HG02678 (cell line): ENCODE results near the gene AUTS2.
A peak's percentile ranks its signal among the peaks of the same experiment; 100 is the strongest.

Experiments used
- ATAC-seq: cut with Tn5 transposase; IDR thresholded peaks from one replicate; pipeline ENCODE4 v1.9.1; 2021; ENCODE audit warnings: mild to moderate bottlenecking, moderate library complexity; ENCODE audit not compliant: unreplicated experiment

AUTS2 gene

GRCh38 chr7:69749994-69750393 is 151.7 kb downstream of the AUTS2 start:
- ATAC-seq = no peak

DNA sequence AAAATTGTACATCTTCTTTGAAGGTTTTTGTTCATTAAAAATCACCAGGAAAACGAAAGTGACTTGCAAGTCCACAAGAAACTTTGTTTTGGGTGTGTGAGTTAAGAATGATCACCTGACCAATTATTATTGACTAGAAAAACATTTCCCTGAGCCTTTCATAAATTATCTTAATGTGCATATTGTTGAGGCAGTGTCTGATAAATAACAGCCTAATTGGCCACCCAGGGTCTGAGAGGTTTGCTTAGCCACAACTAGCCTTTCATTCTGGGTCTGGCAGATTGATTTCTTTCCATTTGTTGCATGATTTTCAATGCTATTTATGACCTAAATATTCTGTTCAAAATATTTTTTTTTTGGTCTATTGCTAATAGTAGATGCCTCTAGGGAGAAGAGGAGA is 152.8 kb downstream of the AUTS2 start:
- ATAC-seq = no peak

DNA sequence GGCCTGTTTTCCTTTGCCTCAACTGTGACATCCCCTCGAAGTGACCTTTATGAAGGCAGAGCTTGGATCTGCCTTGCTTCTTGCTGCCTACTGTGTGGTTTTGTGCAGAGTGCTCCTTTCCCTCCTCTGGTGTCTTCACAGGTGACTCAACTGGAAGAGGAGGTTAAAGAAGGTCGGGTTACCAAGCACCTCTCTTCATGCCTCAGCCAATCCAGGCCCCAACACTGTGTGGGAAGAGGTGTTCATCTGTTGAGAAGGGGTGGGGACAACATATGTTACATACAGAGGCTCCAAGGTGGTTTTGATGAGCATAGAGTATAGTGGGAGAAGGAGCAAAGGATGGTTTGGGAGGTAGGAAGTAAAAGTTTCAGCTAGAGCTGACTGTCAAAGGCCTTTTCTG is 155.7 kb downstream of the AUTS2 start:
- no peak for ATAC-seq

DNA sequence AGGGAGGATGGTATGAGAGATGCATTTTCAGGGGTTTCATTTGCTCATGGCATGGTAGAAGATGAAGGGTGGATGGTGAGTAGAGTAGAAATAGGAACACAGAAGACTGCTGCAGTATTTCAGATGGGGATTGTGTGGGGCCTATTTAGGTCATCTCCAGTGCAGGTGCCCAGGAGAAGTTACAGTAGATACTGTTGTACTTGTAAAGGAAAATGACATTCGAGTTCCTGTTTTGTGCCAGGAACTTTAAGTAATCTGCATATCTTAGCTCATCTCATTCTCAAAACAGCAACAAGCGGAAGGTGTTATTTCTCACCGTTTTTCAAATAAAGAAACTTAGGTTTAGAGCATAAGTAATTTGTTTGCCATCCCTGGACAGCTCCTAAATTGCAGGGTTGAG is 156.2 kb downstream of the AUTS2 start:
- ATAC-seq = no peak

GRCh38 chr7:69756235-69756634 is 158.0 kb downstream of the AUTS2 start:
- no peak for ATAC-seq

DNA sequence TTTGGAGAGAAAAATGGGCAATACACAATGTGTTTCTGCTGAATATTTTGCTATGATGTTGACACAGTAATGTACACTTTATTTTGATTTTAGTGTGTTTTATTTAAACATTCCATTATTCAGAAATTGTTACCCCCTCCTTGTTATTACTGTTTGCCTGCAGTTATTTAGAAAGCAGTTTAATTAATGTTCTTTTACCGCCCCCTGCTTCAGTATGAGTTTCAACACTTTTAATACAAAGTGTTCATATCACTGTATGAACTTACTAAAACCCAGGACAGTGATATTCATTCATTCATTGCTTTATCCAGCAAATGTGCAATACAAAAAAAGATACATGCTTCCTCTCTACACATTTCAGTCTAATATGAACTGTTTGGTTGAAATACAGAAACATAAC is 159.3 kb downstream of the AUTS2 start:
- no peak for ATAC-seq

DNA sequence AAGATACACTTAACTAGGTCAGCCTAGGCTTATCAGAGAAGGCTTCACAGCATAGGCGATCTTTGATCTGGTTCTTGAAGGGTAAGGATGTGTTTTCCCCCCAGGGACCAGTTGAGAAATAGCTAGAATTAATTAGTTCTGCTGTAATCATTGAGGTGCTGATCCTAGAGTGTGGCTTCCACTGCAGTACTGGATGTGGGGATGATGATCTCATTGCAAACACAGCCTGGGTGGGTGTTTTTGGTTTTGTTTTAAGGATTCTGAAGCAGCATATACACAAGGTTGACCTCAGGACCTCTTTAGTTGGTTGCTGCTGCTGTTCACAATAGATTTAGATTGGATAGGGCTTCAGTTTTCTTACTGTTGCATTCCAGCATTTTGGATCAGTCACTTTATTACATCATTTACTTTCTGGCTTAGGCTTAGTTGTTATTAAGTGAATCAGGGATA is 159.7 kb downstream of the AUTS2 start:
- no peak for ATAC-seq

GRCh38 chr7:69759373-69759772 is 161.1 kb downstream of the AUTS2 start:
- ATAC-seq = no peak

DNA sequence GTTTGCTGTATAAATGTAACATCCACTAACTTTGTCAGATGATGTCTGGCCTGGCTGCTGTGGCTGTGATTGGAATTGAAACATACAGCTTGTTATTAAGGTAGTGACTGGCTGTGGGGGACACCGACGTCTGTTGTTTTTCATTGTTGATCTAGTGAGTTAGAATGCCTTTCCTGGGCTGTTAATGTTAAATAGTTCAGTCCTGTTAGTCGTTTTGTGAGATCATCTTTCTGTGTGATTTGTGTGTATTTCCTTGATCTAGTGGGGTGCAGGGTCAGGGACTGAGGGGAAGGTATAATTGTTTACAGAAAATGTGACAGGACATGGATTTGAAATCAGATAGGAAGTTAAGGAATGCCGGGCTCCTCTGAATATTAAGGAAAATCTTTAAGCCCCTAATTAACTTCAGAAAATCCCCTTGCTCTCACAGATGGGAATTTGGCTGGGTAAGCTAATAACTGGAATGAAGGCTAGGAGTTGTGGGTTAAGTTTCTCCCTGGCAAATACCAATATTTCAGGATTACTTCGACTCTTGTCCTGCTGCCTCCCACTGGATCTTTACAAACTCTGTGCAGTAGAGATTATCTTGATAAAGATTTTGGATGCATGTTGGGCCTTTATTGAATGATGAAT is 163.1 kb downstream of the AUTS2 start:
- no peak for ATAC-seq

DNA sequence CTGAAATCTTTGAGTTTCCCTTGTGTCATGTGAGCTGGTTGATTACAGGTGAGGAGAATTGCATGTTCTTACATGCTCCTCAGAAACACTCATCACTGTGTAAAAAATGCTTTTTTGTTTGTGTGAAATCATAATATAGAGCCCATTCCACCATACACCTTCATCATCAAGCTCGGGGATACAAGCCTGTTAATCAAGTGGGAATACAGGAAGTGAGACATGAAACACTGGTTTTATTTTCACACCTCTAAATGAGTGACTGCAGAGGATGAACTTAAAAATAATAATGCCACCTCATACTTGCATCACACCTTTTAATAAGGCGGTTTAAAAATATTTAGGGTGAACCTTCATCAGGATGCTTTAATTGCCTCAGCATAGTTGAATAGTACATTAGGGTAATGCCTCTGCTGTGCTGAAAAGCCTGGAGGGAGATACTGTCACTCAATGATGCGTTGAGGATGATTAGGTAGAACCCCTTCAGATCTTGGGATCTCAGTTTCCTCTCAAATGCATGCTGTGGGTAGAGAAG is 164.6 kb downstream of the AUTS2 start:
- ATAC-seq = no peak

DNA sequence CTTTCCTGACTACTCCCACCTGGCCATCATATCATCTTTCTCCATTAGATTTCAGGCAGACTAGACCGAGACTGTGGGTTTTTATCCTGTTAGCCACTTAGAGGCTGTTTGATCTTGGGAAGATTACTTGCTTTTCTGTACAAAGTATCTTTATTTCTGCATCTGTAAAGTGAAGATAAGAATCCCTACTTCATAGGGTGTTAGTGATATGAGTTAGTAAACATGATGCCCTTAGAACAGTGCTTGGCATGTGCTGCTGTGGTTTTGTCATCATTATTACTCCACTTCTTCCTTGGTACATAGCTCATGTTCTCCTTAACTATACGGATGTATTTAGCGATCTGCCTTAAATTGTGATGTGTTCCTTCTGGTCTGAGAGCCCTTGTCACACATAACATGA is 165.2 kb downstream of the AUTS2 start:
- ATAC-seq = no peak

DNA sequence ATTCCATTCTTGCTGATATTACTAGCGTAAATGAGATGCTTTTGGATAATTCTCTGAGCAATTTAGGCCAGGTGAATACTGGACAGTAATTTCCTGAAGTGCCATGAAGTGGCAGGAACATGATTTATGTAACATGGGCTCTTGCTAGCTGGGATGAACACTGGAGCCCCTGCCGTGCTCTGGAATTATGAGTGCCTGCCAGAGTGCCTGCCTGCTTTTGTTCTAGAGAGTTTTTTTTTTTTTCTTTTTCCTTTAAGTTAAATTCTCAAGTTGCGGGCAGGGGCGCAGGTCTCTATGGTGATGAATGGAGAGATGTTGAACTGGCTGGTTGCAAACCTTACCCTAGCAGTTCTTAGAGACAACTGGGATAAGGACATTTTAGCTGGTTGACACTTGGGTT is 165.9 kb downstream of the AUTS2 start:
- no peak for ATAC-seq

DNA sequence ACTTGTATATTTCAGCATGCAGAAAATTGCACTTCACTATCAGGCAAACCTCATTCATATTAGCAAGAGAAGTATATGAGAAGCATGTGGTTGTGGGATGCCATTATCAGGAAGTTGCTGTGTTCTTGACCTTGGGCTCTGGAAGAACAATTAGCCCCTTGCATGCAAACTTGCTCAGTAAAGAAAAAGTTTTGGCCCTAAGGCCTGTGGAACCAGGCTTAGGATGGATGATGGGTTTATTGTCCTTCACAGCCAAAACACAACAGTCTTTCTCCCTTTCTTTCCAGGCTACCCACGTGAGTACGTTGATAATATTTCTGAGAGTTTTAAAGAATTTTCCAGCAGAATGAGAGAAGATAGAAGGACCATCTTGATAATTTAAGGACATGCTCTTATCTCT is 166.4 kb downstream of the AUTS2 start:
- no peak for ATAC-seq

DNA sequence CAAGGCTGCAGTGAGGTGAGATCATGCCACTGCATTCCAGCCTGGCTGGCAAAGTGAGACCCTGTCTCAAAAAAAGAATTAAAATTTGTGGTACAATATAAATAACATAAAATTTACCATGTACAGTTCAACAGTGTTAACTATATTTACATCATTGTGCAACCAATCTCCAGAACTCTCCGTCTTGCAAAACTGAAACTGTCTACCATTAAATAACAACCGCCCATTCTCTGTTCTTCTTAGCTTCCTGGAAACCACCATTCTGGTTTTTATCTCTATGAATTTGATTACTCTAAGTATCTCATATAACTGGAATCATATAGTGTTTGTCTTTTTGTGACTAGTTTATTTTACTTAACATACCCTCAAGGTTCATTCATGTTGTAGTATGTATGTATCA is 167.6 kb downstream of the AUTS2 start:
- peak; percentile 49 for ATAC-seq

GRCh38 chr7:69768986-69769595 is 170.8 kb downstream of the AUTS2 start:
- no peak for ATAC-seq

DNA sequence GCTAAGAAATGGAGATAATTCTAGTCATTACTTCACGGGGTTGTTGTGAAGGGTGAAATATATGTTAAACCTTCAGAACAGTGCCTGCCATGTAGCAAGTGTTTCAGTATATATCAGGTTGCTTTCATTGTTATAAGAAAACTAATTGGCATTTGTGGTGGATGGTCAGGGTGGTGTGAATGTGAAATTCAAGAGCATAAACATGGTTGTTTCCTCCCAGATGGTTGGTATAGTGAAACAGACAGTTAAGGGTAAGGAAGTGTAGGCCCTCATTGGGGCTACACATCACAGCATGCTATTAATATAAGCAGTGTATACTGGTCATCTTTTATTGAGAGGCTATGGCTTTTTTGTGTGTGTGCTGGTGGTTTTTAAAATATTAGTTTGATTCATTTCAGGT is 171.6 kb downstream of the AUTS2 start:
- no peak for ATAC-seq

- no peak for ATAC-seq
Measured at GRCh38 chr7:69770613-69771012, 172.3 kb downstream of the AUTS2 start.

DNA sequence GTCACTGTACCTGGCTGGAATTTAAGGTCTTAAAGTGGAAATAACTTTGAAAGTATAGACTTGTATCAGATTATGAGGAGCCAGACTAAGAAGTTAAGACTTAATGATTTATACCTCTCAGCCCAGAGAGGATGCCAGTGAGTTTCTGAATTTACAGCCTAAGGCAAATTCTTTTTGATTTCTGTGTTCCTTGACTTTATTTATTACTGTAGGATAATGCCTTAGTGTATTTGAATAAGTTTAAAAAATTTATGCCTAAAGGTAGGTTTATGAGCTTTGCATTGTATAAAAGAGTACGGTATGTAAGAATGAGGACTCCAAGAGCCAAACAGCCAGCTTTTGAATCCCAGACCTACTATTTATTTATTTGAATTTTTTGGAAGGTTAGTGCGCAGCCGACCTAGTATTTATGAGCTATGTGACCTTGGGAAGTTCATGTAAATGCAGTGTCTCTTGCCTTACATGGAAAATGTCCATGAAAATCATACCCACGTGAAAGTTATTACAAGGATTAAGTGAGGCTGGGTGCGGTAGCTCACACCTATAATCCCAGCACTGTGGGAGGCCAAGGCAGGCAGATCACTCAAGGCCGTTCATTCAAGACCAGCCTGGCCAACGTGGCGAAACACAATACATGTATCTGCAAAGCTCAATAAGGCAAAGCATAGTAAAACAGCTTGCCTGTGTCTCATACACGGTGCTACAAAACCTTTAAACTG is 174.6 kb downstream of the AUTS2 start:
- no peak for ATAC-seq

- ATAC-seq = no peak
Measured at GRCh38 chr7:69773535-69774225, 175.4 kb downstream of the AUTS2 start.

DNA sequence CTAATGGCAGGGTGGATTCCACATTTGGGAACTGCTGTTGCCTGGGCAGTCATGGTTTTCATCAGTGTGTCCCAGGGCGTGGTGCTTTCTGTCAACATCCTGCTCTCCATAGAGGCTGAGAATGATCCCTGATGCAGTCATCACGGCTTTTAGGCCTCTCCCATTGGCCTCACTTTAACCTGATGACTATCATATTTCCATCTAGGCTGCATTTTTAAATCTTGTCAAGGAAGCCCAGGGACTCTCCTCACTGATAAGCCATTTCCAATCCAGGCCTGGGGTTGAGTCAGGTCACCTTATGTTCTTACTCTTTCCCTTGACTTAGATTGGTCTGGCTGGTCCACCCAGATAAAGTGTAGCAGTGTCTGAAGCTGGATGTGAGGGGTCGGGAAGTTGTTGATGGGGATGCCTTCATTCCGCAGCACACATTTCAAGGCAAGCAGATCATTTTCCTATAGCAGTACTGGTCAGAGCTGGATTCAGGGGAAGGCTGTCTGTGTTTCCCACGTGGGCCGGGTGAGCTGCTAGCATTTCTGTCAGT is 177.0 kb downstream of the AUTS2 start:
- ATAC-seq = no peak

GRCh38 chr7:69776611-69777010 is 178.3 kb downstream of the AUTS2 start:
- ATAC-seq = no peak
